Measurements from ENCODE around the gene FMNL2.

Gene FMNL2

DNA sequence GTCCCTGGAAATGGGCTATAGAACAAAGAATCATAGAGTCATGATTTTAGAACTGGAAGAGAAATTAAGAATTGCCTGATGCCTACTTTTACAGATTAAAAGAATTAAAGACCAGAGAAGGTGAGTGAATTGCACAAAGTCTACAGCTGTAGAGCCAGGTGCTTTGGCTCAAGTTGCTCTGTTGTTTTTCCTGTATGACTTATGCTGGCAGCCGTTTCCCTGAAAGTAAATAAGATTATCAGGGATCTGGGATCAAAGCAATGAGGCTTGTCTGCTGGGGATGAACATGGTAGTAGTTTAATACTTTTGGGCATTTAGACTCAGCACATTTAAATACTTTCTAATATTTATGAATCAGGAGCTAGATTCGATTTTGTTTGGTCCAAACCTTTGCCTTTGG is 215.4 kb downstream of the FMNL2 start:
- Histone ChIP-seq H3K27me3 (no peaks in the 10 kb centered on the region), H3K36me3 (peaks cover 0 to 6% (median 0%) of the 10 kb centered on the region in 3 donors), H3K27ac (no peak overlapping the region), H3K9me3 (no peaks in the 10 kb centered on the region), H3K4me1 (peaks cover 0 to 11% (median 2%) of the 10 kb centered on the region in 4 donors), H3K4me3 (no peak overlapping the region)
- intact Hi-C loops (cut with DNase I; ENCODE audit: low total_unique reads), result no loop called here
- TF ChIP-seq, protein P1, sequence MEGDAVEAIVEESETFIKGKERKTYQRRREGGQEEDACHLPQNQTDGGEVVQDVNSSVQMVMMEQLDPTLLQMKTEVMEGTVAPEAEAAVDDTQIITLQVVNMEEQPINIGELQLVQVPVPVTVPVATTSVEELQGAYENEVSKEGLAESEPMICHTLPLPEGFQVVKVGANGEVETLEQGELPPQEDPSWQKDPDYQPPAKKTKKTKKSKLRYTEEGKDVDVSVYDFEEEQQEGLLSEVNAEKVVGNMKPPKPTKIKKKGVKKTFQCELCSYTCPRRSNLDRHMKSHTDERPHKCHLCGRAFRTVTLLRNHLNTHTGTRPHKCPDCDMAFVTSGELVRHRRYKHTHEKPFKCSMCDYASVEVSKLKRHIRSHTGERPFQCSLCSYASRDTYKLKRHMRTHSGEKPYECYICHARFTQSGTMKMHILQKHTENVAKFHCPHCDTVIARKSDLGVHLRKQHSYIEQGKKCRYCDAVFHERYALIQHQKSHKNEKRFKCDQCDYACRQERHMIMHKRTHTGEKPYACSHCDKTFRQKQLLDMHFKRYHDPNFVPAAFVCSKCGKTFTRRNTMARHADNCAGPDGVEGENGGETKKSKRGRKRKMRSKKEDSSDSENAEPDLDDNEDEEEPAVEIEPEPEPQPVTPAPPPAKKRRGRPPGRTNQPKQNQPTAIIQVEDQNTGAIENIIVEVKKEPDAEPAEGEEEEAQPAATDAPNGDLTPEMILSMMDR (IDR thresholded peaks at IDR 0.05), result no peak
- no peak for DNase-seq

DNA sequence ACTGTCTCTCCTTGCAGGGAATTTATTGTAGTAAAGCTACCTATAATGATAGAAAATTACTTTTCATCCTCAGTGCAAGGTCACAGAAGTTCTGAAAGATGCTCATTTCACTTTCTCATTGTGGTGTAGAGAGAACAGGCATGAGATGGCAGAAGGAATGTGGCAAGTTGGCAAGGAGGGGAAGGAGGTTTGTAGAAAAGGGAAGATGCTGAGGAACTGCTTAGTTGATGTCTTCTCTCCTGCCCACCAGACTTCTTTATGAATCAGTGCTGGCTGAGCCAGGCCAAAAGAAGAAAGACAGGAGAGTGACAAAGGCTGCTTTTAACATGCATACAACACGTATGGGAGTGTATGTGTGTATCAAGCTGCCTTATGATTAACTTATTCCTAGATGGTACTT is 217.9 kb downstream of the FMNL2 start:
- H3K36me3 ChIP-seq, result peaks cover 0 to 6% (median 0%) of the 10 kb centered on the region in 3 donors
- H3K4me1 ChIP-seq, result peaks cover 0 to 9% (median 2%) of the 10 kb centered on the region in 4 donors
- intact Hi-C loops (cut with DNase I; ENCODE audit: low total_unique reads), result no loop called here
- no peaks in the 10 kb centered on the region for H3K9me3 ChIP-seq
- TF ChIP-seq, protein P1 (IDR thresholded peaks at IDR 0.05), result no peak
- H3K4me3 ChIP-seq, result no peak overlapping the region
- no peak overlapping the region for H3K27ac ChIP-seq
- H3K27me3 ChIP-seq, result no peaks in the 10 kb centered on the region
- DNase-seq, result no peak

DNA sequence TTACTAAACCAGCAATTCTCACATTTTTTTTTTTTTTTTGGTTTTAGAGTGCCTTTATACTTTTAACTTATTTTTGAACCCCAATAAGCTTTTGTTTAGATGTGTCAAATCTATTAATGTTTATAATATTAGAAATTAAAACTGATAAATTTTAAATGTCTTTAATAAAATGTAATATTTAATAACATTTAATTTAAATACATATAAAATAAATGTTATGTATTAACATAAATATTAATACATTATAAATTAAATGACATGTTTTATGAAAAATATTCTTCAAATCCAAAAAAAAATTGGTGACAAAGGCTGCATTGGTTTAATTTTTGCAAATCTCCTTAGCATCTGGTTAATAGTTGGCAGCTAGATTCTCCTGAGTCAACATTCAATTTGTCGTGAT is 218.5 kb downstream of the FMNL2 start:
- H3K27ac ChIP-seq, result no peak overlapping the region
- no peaks in the 10 kb centered on the region for H3K9me3 ChIP-seq
- peaks cover 0 to 3% (median 0%) of the 10 kb centered on the region in 4 donors for H3K4me1 ChIP-seq
- H3K36me3 ChIP-seq, result peaks cover 0 to 6% (median 0%) of the 10 kb centered on the region in 3 donors
- H3K27me3 ChIP-seq, result no peaks in the 10 kb centered on the region
- intact Hi-C loops (cut with DNase I; ENCODE audit: low total_unique reads), result no loop called here
- DNase-seq, result no peak
- no peak overlapping the region for H3K4me3 ChIP-seq
- TF ChIP-seq, protein P1 (IDR thresholded peaks at IDR 0.05), result no peak

DNA sequence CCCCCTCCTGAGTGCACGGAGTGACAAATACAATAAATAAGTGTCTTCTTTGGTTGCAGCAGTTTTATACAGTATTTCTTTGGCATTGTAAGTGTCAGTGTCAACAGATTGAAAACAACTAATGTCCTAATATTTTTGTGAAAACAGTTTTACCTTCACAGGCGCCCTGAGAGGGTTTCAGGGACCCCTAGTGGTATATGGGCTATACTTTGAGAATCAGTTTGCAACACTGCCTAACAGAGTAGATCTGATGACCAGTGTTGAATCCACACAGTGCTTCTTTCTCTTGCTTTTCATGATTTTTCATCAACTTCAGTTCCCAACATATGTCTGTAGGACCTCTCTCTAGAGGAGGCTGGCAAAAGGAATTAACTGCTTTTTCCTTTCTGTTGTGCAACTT is 220.1 kb downstream of the FMNL2 start:
- H3K9me3 ChIP-seq, result no peaks in the 10 kb centered on the region
- TF ChIP-seq, protein P1 (IDR thresholded peaks at IDR 0.05), result no peak
- no peaks in the 10 kb centered on the region for H3K27me3 ChIP-seq
- intact Hi-C loops (cut with DNase I; ENCODE audit: low total_unique reads), result no loop called here
- H3K4me1 ChIP-seq, result no peaks in the 10 kb centered on the region
- H3K4me3 ChIP-seq, result no peak overlapping the region
- no peak for DNase-seq
- no peak overlapping the region for H3K27ac ChIP-seq
- H3K36me3 ChIP-seq, result peaks cover 0 to 9% (median 0%) of the 10 kb centered on the region in 3 donors

DNA sequence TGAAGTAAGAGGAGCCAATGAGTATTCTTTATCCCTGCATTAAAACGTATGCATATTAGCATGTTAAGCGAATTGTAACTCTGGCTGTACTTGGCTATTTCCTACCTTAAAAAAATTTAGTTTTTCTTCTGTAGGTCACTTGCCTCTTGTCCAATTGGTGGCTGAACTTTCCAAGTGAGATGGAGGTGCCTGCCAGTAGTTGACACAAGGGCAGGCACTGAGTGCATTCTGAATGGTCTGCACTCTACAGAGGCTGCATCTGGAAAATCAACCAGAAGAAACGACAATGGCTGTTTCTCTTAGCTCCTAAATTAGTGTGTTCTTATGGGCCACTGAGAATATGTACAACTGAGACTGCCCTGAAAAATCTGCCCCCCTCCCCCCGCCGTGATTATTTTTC is 221.5 kb downstream of the FMNL2 start:
- Histone ChIP-seq H3K4me3 (no peak overlapping the region), H3K27ac (no peak overlapping the region), H3K27me3 (no peaks in the 10 kb centered on the region), H3K36me3 (peaks cover 5 to 20% (median 7%) of the 10 kb centered on the region in 3 donors), H3K4me1 (no peaks in the 10 kb centered on the region), H3K9me3 (no peaks in the 10 kb centered on the region)
- DNase-seq, result no peak
- TF ChIP-seq, protein P1 (IDR thresholded peaks at IDR 0.05), result no peak
- intact Hi-C loops (cut with DNase I; ENCODE audit: low total_unique reads), result no loop called here
